Omental fat pad (tissue), 4 donors: ENCODE data around the gene MAP2K3. TPM values are rescaled to one million over a fixed set of nuclear protein-coding genes. Genes with fewer than 3 reads are reported as not detected.

ENCODE experiments used
- ATAC-seq: fragments of 150-250 bp; one replicate; pipeline ENCODE4 v1.9.1; 2016; ENCODE audit warnings: mild to moderate bottlenecking, moderate library complexity; ENCODE audit not compliant: low FRiP score
- DNase-seq: peaks from one replicate; pipeline ENCODE4 v3.0.0-alpha.2; 2019; ENCODE audit warnings: low spot score
- total RNA-seq, 4 donors: library from RNA; depleted of rRNA; stranded (reverse); fragments of >200 nt; gene quantifications; one replicate each; pipeline ENCODE4 v1.1.0, GENCODE V29; 2016
- TF ChIP-seq, protein P1 (sequence below), 3 donors: fragments of 450-650 bp; IDR thresholded peaks; one replicate each; pipeline ENCODE4 v1.5.1; 2016 to 2017; ENCODE audit warnings: antibody characterized with exemption in 3 of 3, mild to moderate bottlenecking in 3 of 3, moderate library complexity in 2 of 3

Gene MAP2K3
- total RNA-seq, 4 donors from 2014 or later = 36.8 to 170 (median 58.5) TPM

DNA sequence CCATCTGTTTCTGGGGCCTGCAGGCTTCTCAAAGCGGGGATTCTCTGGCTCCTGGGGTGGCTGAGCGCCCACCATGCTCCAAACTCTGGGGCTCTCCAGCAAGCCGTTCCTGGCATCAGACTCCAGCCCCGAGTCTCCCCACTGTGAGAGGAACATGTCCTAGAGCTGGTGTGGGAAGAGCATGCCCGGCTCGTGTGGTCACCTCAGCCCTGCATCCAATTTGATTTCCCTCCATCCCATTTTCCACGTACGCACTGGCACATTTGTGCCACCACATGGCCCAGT, 68.4 kb downstream of the MAP2K3 start:
- DNase-seq = no peak
- ATAC-seq = no peak
- TF ChIP-seq, protein P1, sequence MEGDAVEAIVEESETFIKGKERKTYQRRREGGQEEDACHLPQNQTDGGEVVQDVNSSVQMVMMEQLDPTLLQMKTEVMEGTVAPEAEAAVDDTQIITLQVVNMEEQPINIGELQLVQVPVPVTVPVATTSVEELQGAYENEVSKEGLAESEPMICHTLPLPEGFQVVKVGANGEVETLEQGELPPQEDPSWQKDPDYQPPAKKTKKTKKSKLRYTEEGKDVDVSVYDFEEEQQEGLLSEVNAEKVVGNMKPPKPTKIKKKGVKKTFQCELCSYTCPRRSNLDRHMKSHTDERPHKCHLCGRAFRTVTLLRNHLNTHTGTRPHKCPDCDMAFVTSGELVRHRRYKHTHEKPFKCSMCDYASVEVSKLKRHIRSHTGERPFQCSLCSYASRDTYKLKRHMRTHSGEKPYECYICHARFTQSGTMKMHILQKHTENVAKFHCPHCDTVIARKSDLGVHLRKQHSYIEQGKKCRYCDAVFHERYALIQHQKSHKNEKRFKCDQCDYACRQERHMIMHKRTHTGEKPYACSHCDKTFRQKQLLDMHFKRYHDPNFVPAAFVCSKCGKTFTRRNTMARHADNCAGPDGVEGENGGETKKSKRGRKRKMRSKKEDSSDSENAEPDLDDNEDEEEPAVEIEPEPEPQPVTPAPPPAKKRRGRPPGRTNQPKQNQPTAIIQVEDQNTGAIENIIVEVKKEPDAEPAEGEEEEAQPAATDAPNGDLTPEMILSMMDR (IDR thresholded peaks at IDR 0.05) = no peak

- DNase-seq = no peak
- ATAC-seq = peak; percentile 43
- TF ChIP-seq, protein P1 (IDR thresholded peaks at IDR 0.05) = no peak
Measured at GRCh38 chr17:21353326-21354010, 69.0 kb downstream of the MAP2K3 start.

DNA sequence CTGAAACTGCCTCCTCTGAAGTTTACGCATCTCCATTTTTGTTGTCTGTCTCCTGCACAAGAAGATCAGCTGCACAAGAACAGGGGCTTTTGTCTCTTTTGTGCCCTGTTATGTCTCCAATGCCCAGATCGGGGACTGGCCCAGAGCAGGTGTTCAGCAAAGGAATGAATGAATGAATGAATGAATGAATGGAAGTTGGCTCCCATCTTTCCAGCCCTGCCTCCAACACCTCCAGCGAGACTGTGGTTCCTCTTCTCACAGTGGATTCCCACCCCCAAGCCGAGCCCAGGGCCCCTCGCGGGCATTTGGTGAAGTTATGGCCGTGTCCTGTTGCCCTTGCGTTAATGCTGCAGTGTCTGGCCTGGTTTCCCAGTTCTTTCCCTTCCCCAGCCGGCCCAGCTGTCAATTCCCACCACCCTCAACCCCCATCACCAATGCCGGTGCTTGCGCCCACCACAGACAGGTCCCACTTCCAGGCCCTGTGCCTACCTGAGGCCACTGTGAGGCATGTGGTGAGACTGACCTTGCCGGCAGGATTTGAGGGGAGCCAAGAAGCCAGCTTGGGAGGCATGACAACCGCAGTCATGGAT, 70.4 kb downstream of the MAP2K3 start:
- DNase-seq (no peak), ATAC-seq (no peak)
- TF ChIP-seq, protein P1 (IDR thresholded peaks at IDR 0.05) = no peak

DNA sequence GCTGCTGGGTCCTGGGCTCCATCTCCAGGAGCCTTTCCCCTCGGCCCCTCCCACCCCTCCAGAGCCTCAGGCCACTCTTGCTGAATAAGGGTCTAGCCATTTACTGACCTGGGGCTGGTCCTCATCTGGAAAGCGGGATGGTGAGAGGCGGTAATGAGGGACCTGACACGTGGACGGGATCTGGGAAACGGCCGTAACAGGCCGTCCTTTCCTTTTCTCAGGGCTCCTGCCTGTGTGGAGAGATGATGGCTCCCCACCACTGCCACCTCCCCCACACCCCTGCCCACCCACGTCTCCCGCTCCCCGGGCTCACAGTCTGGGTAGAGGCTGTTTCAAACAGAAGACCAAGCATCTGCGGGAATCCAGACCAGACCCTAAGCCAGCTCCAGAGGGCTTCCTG, 71.1 kb downstream of the MAP2K3 start:
- ATAC-seq (no peak), DNase-seq (no peak)
- TF ChIP-seq, protein P1 (IDR thresholded peaks at IDR 0.05) = no peak

GRCh38 chr17:21356537-21357127, 72.1 kb downstream of the MAP2K3 start:
- TF ChIP-seq, protein P1 (IDR thresholded peaks at IDR 0.05) = no peak
- DNase-seq = no peak
- ATAC-seq = no peak

DNA sequence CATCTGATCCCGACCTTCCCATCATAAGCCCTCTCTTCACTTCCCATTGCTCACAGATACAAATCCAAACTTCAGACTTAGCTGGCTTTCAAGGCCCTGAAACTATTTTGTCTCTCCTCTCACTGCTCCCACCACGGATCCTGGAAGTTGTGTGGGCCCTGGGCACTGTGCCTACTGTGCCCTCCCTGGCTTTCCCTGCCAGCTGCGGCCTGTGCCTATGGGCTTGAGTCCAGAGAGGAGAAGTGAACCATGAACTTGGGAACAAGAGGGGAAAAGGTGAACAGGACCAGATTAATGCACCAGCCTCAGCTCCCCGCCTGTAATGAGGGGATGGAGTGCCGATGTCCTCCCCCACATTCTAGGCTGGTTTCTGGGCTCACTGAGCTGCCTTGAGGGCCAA, 72.8 kb downstream of the MAP2K3 start:
- ATAC-seq (no peak), DNase-seq (no peak)
- TF ChIP-seq, protein P1 (IDR thresholded peaks at IDR 0.05) = no peak
